Naive B cell (primary cell): ENCODE measurements around the gene PDE6C. TPM values are rescaled to one million over a fixed set of nuclear protein-coding genes. Genes with fewer than 3 reads are reported as not detected.

Experiments used
- ATAC-seq, 2 donors: fragments of 150-1000 bp; cut with Tn5 transposase; 2 replicates each; pipeline ENCODE4 v1.10.0; 2021; ENCODE audit warnings: low read depth in 2 of 2, mild to moderate bottlenecking in 2 of 2, moderate library complexity in 2 of 2
- DNase-seq: peaks from one replicate; pipeline ENCODE4 v3.0.0; 2022
- H3K27ac Mint-ChIP-seq, 6 donors: one replicate each; pipeline ENCODE4 v1.8.0; 2020 to 2022; ENCODE audit warnings: mild to moderate bottlenecking in 6 of 6, mixed read lengths in 6 of 6, moderate library complexity in 5 of 6, inconsistent platforms in 2 of 6
- H3K27me3 Mint-ChIP-seq, 3 donors: one replicate each; pipeline ENCODE4 v1.8.0; 2021 to 2022; ENCODE audit warnings: mixed read lengths in 3 of 3, mild to moderate bottlenecking in 1 of 3
- H3K36me3 Mint-ChIP-seq, 2 donors: one replicate each; pipeline ENCODE4 v1.8.0; 2020 to 2022; ENCODE audit warnings: mixed read lengths in 2 of 2, inconsistent platforms in 1 of 2, mild to moderate bottlenecking in 1 of 2
- H3K4me1 Mint-ChIP-seq, 3 donors: one replicate each; pipeline ENCODE4 v1.8.0; 2020 to 2022; ENCODE audit warnings: mixed read lengths in 3 of 3, inconsistent platforms in 1 of 3, mild to moderate bottlenecking in 1 of 3, moderate library complexity in 1 of 3
- H3K4me3 Mint-ChIP-seq, 8 donors: one replicate each; pipeline ENCODE4 v1.8.0; 2020 to 2022; ENCODE audit warnings: mild to moderate bottlenecking in 8 of 8, mixed read lengths in 8 of 8, moderate library complexity in 8 of 8, inconsistent platforms in 2 of 8
- H3K9me3 Mint-ChIP-seq, 7 donors: one replicate each; pipeline ENCODE4 v1.8.0; 2020 to 2022; ENCODE audit warnings: mixed read lengths in 7 of 7, mild to moderate bottlenecking in 5 of 7, inconsistent platforms in 2 of 7, moderate library complexity in 1 of 7
- polyA plus RNA-seq, 6 donors: library from polyadenylated mRNA; unstranded; fragments of 300-500 nt; fragmentation: Illumina TruSeq; gene quantifications; one replicate each; pipeline ENCODE4 v1.2.3, GENCODE V29; 2021; ENCODE audit warnings: low read depth in 6 of 6

Gene PDE6C
- polyA plus RNA-seq, 6 donors from 2014 or later, result not detected

DNA sequence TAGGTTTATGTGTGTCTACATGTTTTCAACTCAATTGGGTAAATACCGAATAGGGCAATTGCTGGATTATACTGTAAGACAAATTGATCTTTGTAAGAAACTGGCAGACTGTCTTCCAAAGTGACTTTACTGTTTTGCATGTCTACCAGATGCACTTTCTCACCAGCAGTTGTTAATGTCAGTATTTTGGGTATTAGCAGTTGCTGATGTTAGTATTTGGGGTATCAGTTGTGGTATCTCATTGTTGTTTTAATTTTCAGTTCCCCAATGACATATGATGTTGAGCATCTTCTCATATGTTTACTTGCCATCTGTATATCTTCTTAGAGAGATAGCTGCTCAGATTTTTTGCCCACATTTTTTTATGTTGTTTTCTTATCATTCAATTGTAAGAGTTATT, 10.6 kb downstream of the PDE6C start:
- Mint-ChIP-seq H3K4me3 (no peak overlapping the region), H3K36me3 (no peaks in the 10 kb centered on the region), H3K4me1 (no peaks in the 10 kb centered on the region), H3K27ac (no peak overlapping the region), H3K9me3 (no peaks in the 10 kb centered on the region), H3K27me3 (peaks cover 0 to 28% (median 6%) of the 10 kb centered on the region in 3 donors)
- DNase-seq (no peak), ATAC-seq (no peak)

DNA sequence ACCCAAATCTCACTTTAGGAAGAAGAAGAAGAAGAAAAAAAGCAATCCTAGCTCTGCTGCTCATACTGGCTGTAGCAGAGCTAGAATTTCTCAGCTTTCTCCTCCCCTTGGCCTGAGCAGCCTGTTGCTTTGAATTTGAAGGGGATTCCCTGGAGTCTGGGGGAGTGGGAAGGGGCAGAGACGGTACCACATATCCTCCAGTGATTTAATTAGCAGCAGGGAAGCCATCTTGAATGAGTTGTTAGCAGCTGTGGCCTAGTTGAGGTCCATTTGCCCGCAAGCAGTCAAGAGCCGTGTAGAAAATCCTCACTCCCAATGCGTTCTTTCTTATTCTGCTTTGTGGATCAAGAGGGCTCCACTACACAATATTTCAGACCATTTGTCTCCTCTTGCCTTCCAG, 16.5 kb downstream of the PDE6C start:
- H3K4me3 Mint-ChIP-seq, result no peak overlapping the region
- no peaks in the 10 kb centered on the region for H3K4me1 Mint-ChIP-seq
- no peaks in the 10 kb centered on the region for H3K36me3 Mint-ChIP-seq
- H3K9me3 Mint-ChIP-seq, result no peaks in the 10 kb centered on the region
- peaks cover 27 to 33% (median 27%) of the 10 kb centered on the region in 3 donors for H3K27me3 Mint-ChIP-seq
- DNase-seq (no peak), ATAC-seq (no peak)
- no peak overlapping the region for H3K27ac Mint-ChIP-seq

DNA sequence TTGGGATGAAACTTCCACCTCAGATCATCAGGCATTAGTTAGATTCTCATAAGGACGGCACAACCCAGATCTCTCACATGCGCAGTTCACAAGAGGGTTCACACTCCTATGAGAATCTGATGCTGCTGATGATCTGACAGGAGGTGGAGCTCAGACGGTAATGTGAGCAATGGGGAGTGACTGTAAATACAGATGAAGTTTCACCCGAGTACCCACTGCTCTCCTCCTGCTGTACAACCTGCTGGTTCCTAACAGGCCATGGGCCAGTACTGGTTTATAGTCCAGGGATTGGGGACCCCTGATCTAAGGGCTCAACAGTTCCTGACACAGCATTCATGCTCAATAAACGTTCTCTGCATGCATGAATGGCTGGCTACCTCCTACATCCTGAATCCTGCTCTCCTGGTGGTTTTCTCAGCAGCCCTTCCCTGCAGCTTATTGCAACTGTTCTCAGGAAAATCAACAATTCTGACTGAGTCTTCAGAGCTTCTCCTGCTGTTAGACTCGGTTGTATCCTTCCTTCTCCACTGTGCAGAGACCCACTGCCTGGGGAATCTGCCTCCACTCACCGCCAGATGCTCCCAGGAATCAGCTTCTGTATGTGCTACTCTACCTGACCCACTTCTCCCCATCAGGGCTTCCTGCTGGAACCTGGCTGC, 17.4 kb downstream of the PDE6C start:
- Mint-ChIP-seq H3K36me3 (no peaks in the 10 kb centered on the region), H3K9me3 (no peaks in the 10 kb centered on the region), H3K27ac (peak overlapping the region in 1 of 6 donors; percentile 70), H3K4me1 (no peaks in the 10 kb centered on the region), H3K4me3 (peak overlapping the region in 1 of 8 donors; percentile 63), H3K27me3 (peaks cover 26 to 33% (median 27%) of the 10 kb centered on the region in 3 donors)
- DNase-seq (no peak), ATAC-seq (no peak)

DNA sequence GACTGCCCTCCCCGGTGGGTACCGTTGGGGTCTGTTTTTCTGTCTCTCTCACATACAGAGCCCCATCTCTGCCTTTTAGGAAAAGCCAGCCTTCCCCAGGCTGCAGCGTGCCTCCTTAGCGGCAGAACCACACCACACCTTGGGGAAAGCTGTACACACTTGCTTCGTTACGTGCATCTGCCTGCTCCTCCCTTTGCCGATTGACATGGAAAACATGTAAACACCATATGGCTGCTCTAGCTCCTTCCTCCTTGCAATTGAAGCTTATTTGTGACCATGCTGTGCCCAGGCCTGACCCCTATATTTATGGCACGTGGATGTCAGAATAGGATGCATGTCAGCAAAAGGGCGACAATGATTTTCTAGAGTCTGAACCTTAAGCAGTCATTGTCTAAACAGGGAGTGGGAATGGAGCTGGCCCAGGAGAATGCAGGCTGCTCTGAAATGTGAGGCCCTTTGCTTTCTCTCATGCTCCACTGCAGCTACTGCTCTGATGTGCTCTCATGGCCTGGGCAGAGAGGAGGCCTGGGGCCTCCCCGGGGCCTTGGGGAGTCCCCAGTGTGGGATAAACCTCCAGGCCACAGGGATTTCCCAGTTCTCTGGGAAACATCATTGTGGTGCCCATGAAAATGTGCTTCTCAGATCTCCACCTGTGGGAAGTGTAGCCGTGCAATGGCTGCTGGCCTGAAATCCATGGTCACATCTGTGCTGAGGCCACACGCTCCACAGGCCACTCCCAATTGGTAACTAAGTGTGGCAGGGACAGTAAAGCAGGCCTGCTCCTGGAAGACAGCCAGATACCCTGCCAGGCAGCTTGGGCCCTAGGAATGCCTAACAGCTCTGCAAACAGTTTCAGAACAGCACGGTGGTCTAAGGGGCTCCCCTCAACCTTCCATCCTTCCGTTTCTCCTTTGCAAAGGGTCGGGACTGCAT, 18.6 kb downstream of the PDE6C start:
- Mint-ChIP-seq H3K4me3 (no peak overlapping the region), H3K27ac (no peak overlapping the region), H3K4me1 (no peaks in the 10 kb centered on the region), H3K9me3 (peaks cover 0 to 2% (median 0%) of the 10 kb centered on the region in 7 donors), H3K27me3 (peaks cover 27 to 33% (median 27%) of the 10 kb centered on the region in 3 donors), H3K36me3 (no peaks in the 10 kb centered on the region)
- ATAC-seq (no peak), DNase-seq (no peak)

DNA sequence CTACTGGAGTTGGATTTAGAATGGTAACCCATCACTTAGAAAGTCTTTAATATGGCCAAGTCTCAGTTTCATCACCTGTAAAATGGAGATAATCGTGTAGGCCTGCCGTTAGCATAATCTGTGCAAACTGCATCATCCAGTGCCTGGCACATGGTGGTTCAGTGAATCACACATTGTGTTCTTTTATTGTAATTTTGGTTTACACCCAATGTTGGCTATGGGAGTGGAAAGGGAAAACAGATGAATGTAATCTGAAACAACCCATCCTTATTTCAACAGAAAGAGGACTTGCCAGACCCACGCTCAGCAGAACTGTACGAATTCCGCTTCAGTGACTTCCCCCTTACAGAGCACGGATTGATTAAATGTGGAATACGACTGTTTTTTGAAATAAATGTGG, 27.5 kb downstream of the PDE6C start:
- DNase-seq (no peak), ATAC-seq (no peak)
- H3K4me1 Mint-ChIP-seq, result no peaks in the 10 kb centered on the region
- no peaks in the 10 kb centered on the region for H3K36me3 Mint-ChIP-seq
- H3K27ac Mint-ChIP-seq, result no peak overlapping the region
- peaks cover 20 to 30% (median 24%) of the 10 kb centered on the region in 3 donors for H3K27me3 Mint-ChIP-seq
- no peak overlapping the region for H3K4me3 Mint-ChIP-seq
- H3K9me3 Mint-ChIP-seq, result peaks cover 0 to 4% (median 0%) of the 10 kb centered on the region in 7 donors

DNA sequence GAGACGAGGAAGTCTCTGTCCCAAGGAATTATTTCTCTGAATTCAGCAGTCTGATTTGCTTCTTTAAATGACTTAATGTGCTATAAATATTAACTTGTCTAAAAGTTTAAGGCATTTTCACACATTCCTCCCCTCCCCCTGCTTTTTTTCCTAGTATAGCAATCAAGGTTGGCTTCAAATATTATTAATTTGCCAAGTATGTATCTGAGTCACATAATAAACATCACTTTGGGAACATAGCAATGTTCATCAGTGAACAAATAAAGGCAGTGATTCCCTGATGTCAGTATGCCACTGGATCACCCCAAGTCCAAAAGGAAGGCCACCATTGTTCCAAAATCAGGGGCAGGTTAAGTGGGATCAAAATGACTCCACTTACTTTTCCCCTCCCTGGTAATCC, 40.5 kb downstream of the PDE6C start:
- H3K9me3 Mint-ChIP-seq, result peaks cover 5 to 13% (median 6%) of the 10 kb centered on the region in 7 donors
- no peaks in the 10 kb centered on the region for H3K4me1 Mint-ChIP-seq
- ATAC-seq (no peak), DNase-seq (no peak)
- no peaks in the 10 kb centered on the region for H3K27me3 Mint-ChIP-seq
- H3K36me3 Mint-ChIP-seq, result peaks cover 0 to 9% of the 10 kb centered on the region in 2 donors
- no peak overlapping the region for H3K4me3 Mint-ChIP-seq
- H3K27ac Mint-ChIP-seq, result no peak overlapping the region

DNA sequence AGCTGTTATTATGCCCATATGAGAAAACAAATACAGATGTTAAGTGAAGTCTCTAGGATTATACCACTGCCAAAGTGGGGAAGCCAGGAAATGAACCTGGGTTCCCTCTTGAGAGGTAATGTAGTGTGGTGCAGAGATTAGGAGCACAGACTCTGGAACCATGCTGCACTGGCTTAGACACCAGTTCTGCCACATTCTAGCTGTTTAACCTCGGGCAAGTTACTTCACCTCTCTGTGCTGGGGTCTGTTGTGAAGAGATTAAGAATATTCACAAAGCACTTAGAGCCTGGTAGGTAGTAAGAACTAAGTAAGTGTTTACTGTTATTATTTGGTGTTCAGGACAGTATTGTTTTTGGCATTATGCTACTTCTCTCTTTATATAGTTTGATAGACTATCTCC, 41.9 kb downstream of the PDE6C start:
- no peak overlapping the region for H3K4me3 Mint-ChIP-seq
- no peak for ATAC-seq
- H3K27me3 Mint-ChIP-seq, result no peaks in the 10 kb centered on the region
- no peaks in the 10 kb centered on the region for H3K4me1 Mint-ChIP-seq
- peaks cover 5 to 13% (median 6%) of the 10 kb centered on the region in 7 donors for H3K9me3 Mint-ChIP-seq
- H3K27ac Mint-ChIP-seq, result no peak overlapping the region
- H3K36me3 Mint-ChIP-seq, result peaks cover 0 to 9% of the 10 kb centered on the region in 2 donors
- no peak for DNase-seq

DNA sequence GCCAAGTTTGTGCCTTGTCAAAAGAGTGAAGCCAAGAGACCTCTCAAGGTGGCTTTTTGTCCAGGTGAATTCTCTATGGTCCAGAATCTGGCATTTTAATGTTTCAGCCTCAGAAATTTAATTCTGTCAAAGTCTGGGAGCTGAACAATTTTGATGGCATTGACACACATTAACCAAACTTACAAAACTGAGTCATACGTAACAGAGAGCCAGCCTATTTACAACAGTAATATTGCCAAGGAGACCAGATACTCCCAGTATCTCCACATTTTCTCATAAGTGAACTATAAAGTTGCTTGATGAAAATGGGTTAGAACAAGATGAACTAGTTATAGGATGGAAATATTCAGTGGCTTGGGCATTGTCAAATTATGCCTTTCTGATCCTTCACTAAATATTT, 43.8 kb downstream of the PDE6C start:
- peaks cover 2 to 9% (median 3%) of the 10 kb centered on the region in 7 donors for H3K9me3 Mint-ChIP-seq
- ATAC-seq (no peak), DNase-seq (no peak)
- H3K4me1 Mint-ChIP-seq, result no peaks in the 10 kb centered on the region
- peaks cover 16 to 22% of the 10 kb centered on the region in 2 donors for H3K36me3 Mint-ChIP-seq
- no peak overlapping the region for H3K4me3 Mint-ChIP-seq
- H3K27me3 Mint-ChIP-seq, result no peaks in the 10 kb centered on the region
- no peak overlapping the region for H3K27ac Mint-ChIP-seq

DNA sequence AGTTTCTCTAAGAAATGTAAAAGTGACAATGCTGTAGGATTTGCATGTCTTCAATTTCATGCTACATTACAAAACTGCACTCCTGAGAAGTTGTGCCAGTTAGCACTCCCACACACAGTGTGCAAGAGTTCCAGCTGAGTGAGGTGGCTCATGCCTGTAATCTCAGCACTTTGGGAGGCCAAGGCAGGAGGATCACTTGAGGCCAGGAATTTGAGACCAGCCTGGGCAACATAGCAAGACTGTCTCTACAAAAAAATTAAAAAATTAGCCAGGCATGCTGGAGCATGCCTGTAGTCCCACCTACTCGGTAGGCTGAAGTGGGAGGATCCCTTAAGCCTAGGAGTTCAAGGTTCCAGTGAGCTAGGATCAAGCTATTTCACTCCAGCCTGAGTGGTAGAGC, 45.4 kb downstream of the PDE6C start:
- Mint-ChIP-seq H3K27ac (no peak overlapping the region), H3K36me3 (peaks cover 16 to 21% of the 10 kb centered on the region in 2 donors), H3K4me1 (no peaks in the 10 kb centered on the region), H3K9me3 (no peaks in the 10 kb centered on the region), H3K27me3 (no peaks in the 10 kb centered on the region), H3K4me3 (no peak overlapping the region)
- no peak for ATAC-seq
- no peak for DNase-seq

DNA sequence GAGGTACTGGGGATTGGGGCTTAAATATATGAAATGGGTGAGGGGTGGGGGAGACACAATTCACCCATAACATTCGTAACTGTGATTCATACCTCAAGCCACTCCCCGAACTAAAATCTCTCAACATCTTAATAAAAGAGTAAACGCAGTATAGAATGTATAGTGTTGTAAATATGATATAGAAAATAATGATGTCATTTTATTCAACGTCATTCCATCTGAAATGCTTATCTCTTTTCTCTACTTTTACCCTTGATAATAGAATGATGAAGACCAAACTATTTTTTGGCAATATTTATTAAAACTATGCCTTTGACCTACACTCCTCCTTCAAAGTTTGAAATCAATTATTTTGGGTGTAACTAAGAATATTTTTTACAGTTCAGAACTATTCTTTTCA, 53.7 kb downstream of the PDE6C start:
- H3K4me3 Mint-ChIP-seq, result no peak overlapping the region
- no peaks in the 10 kb centered on the region for H3K4me1 Mint-ChIP-seq
- peaks cover 13 to 18% of the 10 kb centered on the region in 2 donors for H3K36me3 Mint-ChIP-seq
- ATAC-seq (no peak), DNase-seq (no peak)
- H3K9me3 Mint-ChIP-seq, result no peaks in the 10 kb centered on the region
- no peaks in the 10 kb centered on the region for H3K27me3 Mint-ChIP-seq
- H3K27ac Mint-ChIP-seq, result no peak overlapping the region

DNA sequence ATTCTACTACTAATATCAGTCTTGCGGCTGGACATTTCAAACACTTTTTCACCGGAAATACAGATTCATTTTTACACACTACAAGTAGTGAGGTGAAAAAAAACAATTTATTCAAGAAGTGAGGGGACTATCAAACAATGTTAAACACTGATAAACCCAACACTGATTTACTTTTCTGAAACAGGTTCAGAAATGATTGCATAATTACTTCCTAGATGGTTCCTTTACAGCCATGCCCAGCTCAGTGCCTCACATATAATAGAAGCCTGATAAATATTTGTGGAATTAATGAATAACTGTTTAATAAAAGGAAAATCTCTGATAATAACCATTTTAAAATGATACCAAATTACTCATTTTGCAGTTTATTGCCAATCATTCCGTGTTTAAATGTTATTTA, 55.5 kb downstream of the PDE6C start:
- no peak overlapping the region for H3K27ac Mint-ChIP-seq
- no peak for ATAC-seq
- no peaks in the 10 kb centered on the region for H3K9me3 Mint-ChIP-seq
- no peak overlapping the region for H3K4me3 Mint-ChIP-seq
- H3K36me3 Mint-ChIP-seq, result peaks cover 13% of the 10 kb centered on the region in 2 donors
- no peak for DNase-seq
- no peaks in the 10 kb centered on the region for H3K27me3 Mint-ChIP-seq
- H3K4me1 Mint-ChIP-seq, result no peaks in the 10 kb centered on the region

DNA sequence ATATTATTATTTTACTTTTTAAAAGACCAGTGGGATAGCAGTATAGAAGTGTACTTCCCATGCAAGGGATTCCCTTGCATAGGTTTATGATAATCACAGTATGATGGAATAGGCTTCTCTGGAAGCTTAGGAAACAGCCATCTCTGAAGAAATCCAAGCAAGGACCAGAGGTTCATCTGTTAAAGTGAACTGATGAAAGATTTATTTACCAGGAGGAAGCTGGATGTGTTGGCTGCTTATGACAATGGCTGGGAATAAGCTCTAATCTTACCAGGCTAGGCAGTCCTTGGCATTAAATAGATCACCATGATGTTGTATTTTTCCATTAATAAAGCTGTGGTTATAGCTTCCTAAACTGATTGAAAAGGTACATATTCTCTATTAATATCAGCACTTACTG, 58.0 kb downstream of the PDE6C start:
- H3K36me3 Mint-ChIP-seq, result peaks cover 24 to 25% of the 10 kb centered on the region in 2 donors
- DNase-seq, result no peak
- H3K4me3 Mint-ChIP-seq, result no peak overlapping the region
- no peaks in the 10 kb centered on the region for H3K4me1 Mint-ChIP-seq
- H3K27ac Mint-ChIP-seq, result no peak overlapping the region
- ATAC-seq, result no peak
- H3K9me3 Mint-ChIP-seq, result no peaks in the 10 kb centered on the region
- H3K27me3 Mint-ChIP-seq, result no peaks in the 10 kb centered on the region

DNA sequence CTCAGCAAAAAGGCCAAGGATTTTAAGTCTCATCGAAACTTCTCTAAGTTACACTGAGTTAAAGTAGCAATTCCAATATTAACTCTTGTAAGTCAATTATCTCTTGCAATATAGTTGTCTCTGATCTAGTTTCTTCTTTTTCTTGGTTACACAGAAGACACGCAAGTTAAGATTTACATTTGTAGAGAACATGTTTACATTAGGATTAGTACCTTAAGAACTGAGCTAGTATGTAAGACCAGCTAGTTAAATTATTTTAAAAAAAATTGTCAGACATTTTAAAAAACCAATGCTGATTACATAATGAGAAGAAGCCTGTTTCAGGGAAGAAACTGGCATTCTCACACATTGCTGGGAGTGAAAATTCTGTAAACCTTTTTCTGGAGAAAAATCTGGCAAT, 58.7 kb downstream of the PDE6C start:
- H3K9me3 Mint-ChIP-seq, result no peaks in the 10 kb centered on the region
- H3K27me3 Mint-ChIP-seq, result no peaks in the 10 kb centered on the region

More for the DNA sequence above, 58.7 kb downstream of the PDE6C start:
- Mint-ChIP-seq H3K36me3 (peaks cover 24 to 25% of the 10 kb centered on the region in 2 donors), H3K4me1 (no peaks in the 10 kb centered on the region), H3K27ac (no peak overlapping the region), H3K4me3 (no peak overlapping the region)
- DNase-seq (no peak), ATAC-seq (no peak)
